ENCODE data around the gene CRLF1.

Gene CRLF1

GRCh38 chr19:18566953-18567352, 39.6 kb downstream of the CRLF1 start:
- Histone ChIP-seq H3K4me2 (ENCODE audit: low read depth, low read length, poor library complexity, severe bottlenecking) (no peak overlapping the region), H3F3A (ENCODE audit: low read depth) (peaks cover 3% of the 10 kb centered on the region; the same call in 1 of the 2 replicates), H4K20me1 (ENCODE audit: insufficient read depth, low read length, poor library complexity, severe bottlenecking) (peaks cover 2% of the 10 kb centered on the region), H2AFZ (ENCODE audit: low read length) (no peak overlapping the region), H3K79me2 (ENCODE audit: insufficient read depth, low read length) (peaks cover 5% of the 10 kb centered on the region), H3K27me3 (ENCODE audit: insufficient read depth, low read length, poor library complexity, severe bottlenecking) (no peaks in the 10 kb centered on the region), H3K36me3 (ENCODE audit: insufficient read depth, low read length) (peaks cover 47% of the 10 kb centered on the region; the same call in 1 of the 2 replicates), H3K9me3 (ENCODE audit: insufficient read depth, low read depth, low read length) (no peaks in the 10 kb centered on the region), H3K9me2 (replicated peaks; ENCODE audit: low read depth, low read length) (no peaks in the 10 kb centered on the region), H3K4me3 (ENCODE audit: low read length, poor library complexity, severe bottlenecking) (no peak overlapping the region), H3K4me1 (ENCODE audit: insufficient read depth, low read length, poor library complexity, severe bottlenecking) (peaks cover 4% of the 10 kb centered on the region), H3K9ac (ENCODE audit: low read depth, low read length, poor library complexity, severe bottlenecking) (no peak overlapping the region)
- TF ChIP-seq EZH2phosphoT487 (IDR thresholded peaks at IDR 0.05; ENCODE audit: borderline replicate concordance) (no peak), CTCF (conservative IDR thresholded peaks at IDR 0.05; ENCODE audit: low read length) (no peak)

- Histone ChIP-seq H2AFZ (ENCODE audit: low read length) (no peak overlapping the region), H3K36me3 (ENCODE audit: insufficient read depth, low read length) (peaks cover 24% of the 10 kb centered on the region; the same call in 1 of the 2 replicates), H3K27me3 (ENCODE audit: insufficient read depth, low read length, poor library complexity, severe bottlenecking) (no peaks in the 10 kb centered on the region), H3K9me3 (ENCODE audit: insufficient read depth, low read depth, low read length) (no peaks in the 10 kb centered on the region), H3K4me1 (ENCODE audit: insufficient read depth, low read length, poor library complexity, severe bottlenecking) (peaks cover 17% of the 10 kb centered on the region), H3K4me3 (ENCODE audit: low read length, poor library complexity, severe bottlenecking) (no peak overlapping the region), H4K20me1 (ENCODE audit: insufficient read depth, low read length, poor library complexity, severe bottlenecking) (peaks cover 9% of the 10 kb centered on the region), H3K4me2 (ENCODE audit: low read depth, low read length, poor library complexity, severe bottlenecking) (no peak overlapping the region), H3K9ac (ENCODE audit: low read depth, low read length, poor library complexity, severe bottlenecking) (no peak overlapping the region), H3K9me2 (replicated peaks; ENCODE audit: low read depth, low read length) (no peaks in the 10 kb centered on the region), H3F3A (ENCODE audit: low read depth) (peaks cover 4% of the 10 kb centered on the region; the same call in 1 of the 2 replicates), H3K79me2 (ENCODE audit: insufficient read depth, low read length) (peaks cover 33% of the 10 kb centered on the region)
- no peak for TF ChIP-seq EZH2phosphoT487 (IDR thresholded peaks at IDR 0.05; ENCODE audit: borderline replicate concordance)
- TF ChIP-seq CTCF (conservative IDR thresholded peaks at IDR 0.05; ENCODE audit: low read length), result no peak
Measured at GRCh38 chr19:18562086-18562485, 44.5 kb downstream of the CRLF1 start.

GRCh38 chr19:18559685-18560084, 46.9 kb downstream of the CRLF1 start:
- no peak for TF ChIP-seq EZH2phosphoT487 (IDR thresholded peaks at IDR 0.05; ENCODE audit: borderline replicate concordance)
- no peak for TF ChIP-seq CTCF (conservative IDR thresholded peaks at IDR 0.05; ENCODE audit: low read length)
- Histone ChIP-seq H4K20me1 (ENCODE audit: insufficient read depth, low read length, poor library complexity, severe bottlenecking) (peaks cover 9% of the 10 kb centered on the region), H3K79me2 (ENCODE audit: insufficient read depth, low read length) (peaks cover 33% of the 10 kb centered on the region), H3F3A (ENCODE audit: low read depth) (peaks cover 4% of the 10 kb centered on the region; the same call in 1 of the 2 replicates), H3K4me1 (ENCODE audit: insufficient read depth, low read length, poor library complexity, severe bottlenecking) (peaks cover 17% of the 10 kb centered on the region), H3K9me2 (replicated peaks; ENCODE audit: low read depth, low read length) (no peaks in the 10 kb centered on the region), H2AFZ (ENCODE audit: low read length) (no peak overlapping the region), H3K36me3 (ENCODE audit: insufficient read depth, low read length) (peaks cover 12% of the 10 kb centered on the region; the same call in 1 of the 2 replicates), H3K4me2 (ENCODE audit: low read depth, low read length, poor library complexity, severe bottlenecking) (peak overlapping the region; percentile 99), H3K9me3 (ENCODE audit: insufficient read depth, low read depth, low read length) (no peaks in the 10 kb centered on the region), H3K27me3 (ENCODE audit: insufficient read depth, low read length, poor library complexity, severe bottlenecking) (no peaks in the 10 kb centered on the region), H3K9ac (ENCODE audit: low read depth, low read length, poor library complexity, severe bottlenecking) (peak overlapping the region; percentile 100), H3K4me3 (ENCODE audit: low read length, poor library complexity, severe bottlenecking) (peak overlapping the region; percentile 99)

Data from Loucy (cell line).